AG04450 (cell line): ENCODE measurements around the gene ENOX1. TPM values are rescaled to one million over a fixed set of nuclear protein-coding genes. Genes with fewer than 3 reads are reported as not detected.

Experiments
- CTCF ChIA-PET: fragments of 300-600, 350-600 bp; formaldehyde crosslinking; extraction: SDS; loops from one replicate; lab custom pipeline; 2022; ENCODE audit warnings: antibody characterized with exemption, inconsistent platforms; lab: Charles Lee
- POLR2A ChIA-PET: fragments of 350-600 bp; formaldehyde crosslinking; extraction: SDS; loops from one replicate; lab custom pipeline; 2021; ENCODE audit warnings: antibody characterized with exemption, inconsistent platforms; lab: Yijun Ruan, JAX
- DNase-seq: peaks from one replicate; pipeline ENCODE4 v3.0.0-alpha.2; 2011; ENCODE audit warnings: low read depth, low spot score
- H3K27ac ChIP-seq: one replicate; pipeline ENCODE4 v1.5.1; 2012; ENCODE audit warnings: low read depth, low read length, control low read depth
- H3K27me3 ChIP-seq: one replicate; pipeline ENCODE4 v1.6.0; 2012; ENCODE audit warnings: low read length; ENCODE audit not compliant: control insufficient read depth, insufficient read depth
- H3K4me3 ChIP-seq: 2 replicates; pipeline ENCODE4 v1.5.1; 2011; ENCODE audit warnings: mild to moderate bottlenecking, low read depth, low read length, control low read depth
- H3K9me3 ChIP-seq: 2 replicates; pipeline ENCODE4 v1.5.1; 2012; ENCODE audit warnings: low read length; ENCODE audit not compliant: control insufficient read depth, insufficient read depth
- CTCF ChIP-seq: IDR thresholded peaks from 2 replicates; pipeline ENCODE4 v1.5.1; 2011; ENCODE audit warnings: low read depth, low read length, control low read depth, inconsistent platforms
- polyA plus RNA-seq: library from polyadenylated mRNA; depleted of rRNA; stranded (reverse); fragments of >200 nt; gene quantifications from 2 replicates; pipeline ENCODE4 v1.2.3, GENCODE V29; 2011

Gene ENOX1
- polyA plus RNA-seq, 1 experiment, result 3.9 TPM

DNA sequence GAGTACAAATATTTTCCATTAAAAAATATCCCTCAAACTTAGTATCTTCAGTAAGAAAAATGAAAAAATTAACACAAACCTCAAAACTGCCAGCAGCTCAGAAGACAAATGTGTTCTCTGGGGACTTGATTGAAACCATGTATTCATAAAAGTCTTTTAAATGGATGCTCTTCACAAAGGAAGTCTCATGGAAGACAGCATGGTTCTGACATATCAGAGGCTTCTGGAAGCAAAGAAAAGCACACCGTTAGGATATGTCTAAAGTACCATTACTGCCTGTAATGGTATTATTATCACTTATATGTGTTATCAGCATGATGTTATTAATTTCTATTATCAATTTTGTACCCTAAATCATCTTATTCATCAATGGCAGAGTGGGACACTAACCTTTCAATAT lies 302.8 kb downstream of the ENOX1 start:
- no peak for TF ChIP-seq CTCF
- no peak overlapping the region for H3K4me3 ChIP-seq
- H3K9me3 ChIP-seq, result no peaks in the 10 kb centered on the region
- ChIA-PET CTCF (no interaction called here), POLR2A (no interaction called here)
- DNase-seq, result no peak
- no peaks in the 10 kb centered on the region for H3K27me3 ChIP-seq
- H3K27ac ChIP-seq, result no peak overlapping the region

GRCh38 chr13:43482641-43483040 lies 304.1 kb downstream of the ENOX1 start:
- Histone ChIP-seq H3K9me3 (no peaks in the 10 kb centered on the region), H3K27me3 (no peaks in the 10 kb centered on the region), H3K27ac (no peak overlapping the region), H3K4me3 (no peak overlapping the region)
- ChIA-PET CTCF (no interaction called here), POLR2A (no interaction called here)
- DNase-seq, result no peak
- TF ChIP-seq CTCF, result no peak

DNA sequence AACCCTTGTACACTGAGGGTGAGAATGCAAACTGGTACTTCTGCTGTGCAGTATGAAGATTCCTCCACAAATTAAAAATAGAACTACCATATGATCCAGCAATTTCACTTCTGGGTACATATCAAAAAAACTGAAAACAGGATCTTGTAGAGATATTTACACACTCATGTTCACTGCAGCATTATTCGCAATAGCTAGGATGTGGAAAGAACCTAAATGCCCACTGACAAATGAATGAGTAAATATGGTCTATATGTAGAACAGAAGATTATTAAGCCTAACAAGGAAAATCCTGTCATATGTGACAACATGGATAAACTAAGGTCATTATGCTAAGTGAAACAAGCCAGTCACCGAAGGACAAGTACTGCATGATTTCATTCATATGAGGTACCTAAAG lies 304.7 kb downstream of the ENOX1 start:
- DNase-seq, result no peak
- Histone ChIP-seq H3K4me3 (no peak overlapping the region), H3K27me3 (no peaks in the 10 kb centered on the region), H3K9me3 (no peaks in the 10 kb centered on the region), H3K27ac (no peak overlapping the region)
- POLR2A ChIA-PET, result no interaction called here
- CTCF ChIA-PET, result no interaction called here
- TF ChIP-seq CTCF, result no peak

GRCh38 chr13:43478902-43479301 lies 307.9 kb downstream of the ENOX1 start:
- Histone ChIP-seq H3K9me3 (no peaks in the 10 kb centered on the region), H3K27ac (no peak overlapping the region), H3K4me3 (no peak overlapping the region), H3K27me3 (no peaks in the 10 kb centered on the region)
- no peak for DNase-seq
- CTCF ChIA-PET, result no interaction called here
- no peak for TF ChIP-seq CTCF
- POLR2A ChIA-PET, result no interaction called here

GRCh38 chr13:43478211-43478610 lies 308.6 kb downstream of the ENOX1 start:
- ChIA-PET POLR2A (no interaction called here), CTCF (no interaction called here)
- no peaks in the 10 kb centered on the region for H3K9me3 ChIP-seq
- TF ChIP-seq CTCF, result no peak
- DNase-seq, result no peak
- no peak overlapping the region for H3K27ac ChIP-seq
- no peak overlapping the region for H3K4me3 ChIP-seq
- H3K27me3 ChIP-seq, result no peaks in the 10 kb centered on the region
